Astrocyte (in vitro differentiated cells and primary cell): Measurements from ENCODE around the gene TSPEAR.
A peak's percentile ranks its signal among the peaks of the same experiment; 100 is the strongest.

Experiments used
- EZH2 ChIP-seq: IDR thresholded peaks from 2 replicates; pipeline ENCODE4 v1.6.1; 2012; ENCODE audit warnings: mild to moderate bottlenecking, low read length, inconsistent platforms; ENCODE audit not compliant: insufficient read depth
- TF ChIP-seq, protein P1 (sequence below): IDR thresholded peaks from 2 replicates; pipeline ENCODE4 v1.5.1; 2011; ENCODE audit warnings: low read depth, mild to moderate bottlenecking, inconsistent platforms, low read length, moderate library complexity; ENCODE audit not compliant: insufficient read depth

DNA sequence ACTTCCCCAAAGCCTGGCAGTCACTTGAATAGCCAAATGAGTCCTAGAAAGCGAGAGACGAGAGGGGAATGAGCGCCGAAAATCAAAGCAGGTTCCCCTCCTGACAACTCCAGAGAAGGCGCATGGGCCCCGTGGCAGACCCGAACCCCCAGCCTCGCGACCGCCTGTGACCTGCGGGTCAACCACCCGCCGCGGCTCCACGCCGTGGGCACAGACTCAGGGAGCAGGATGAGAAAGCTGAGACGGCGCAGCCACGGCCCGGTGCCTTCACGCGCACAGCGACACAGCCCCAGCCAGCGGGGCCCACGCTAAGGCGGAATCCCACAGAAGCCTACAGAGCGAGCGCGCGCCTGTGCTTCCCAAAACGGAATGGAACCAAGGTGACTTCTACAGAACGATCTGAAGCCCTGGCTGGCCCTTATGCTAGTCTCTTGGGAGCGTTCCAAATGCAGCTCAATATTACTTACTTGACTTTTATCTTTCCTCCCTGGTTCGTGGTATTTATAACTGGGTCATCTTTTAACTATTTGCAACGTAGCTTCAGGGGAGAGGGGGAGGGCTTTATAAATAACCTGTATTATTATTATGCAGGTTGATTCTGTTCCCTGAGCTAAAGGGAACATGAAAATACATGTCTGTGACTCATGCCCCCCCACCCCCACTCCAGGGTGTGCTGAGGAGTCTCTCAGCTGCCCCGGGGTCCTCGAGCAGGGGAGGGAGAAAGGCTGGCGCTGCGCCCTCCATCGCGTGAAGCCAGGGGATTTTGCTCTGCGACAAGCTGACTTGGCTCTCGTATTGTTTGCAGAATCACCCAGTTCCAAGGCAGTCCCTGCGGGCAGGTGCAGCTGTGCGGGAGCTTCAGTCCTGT lies 1.7 kb downstream of the TSPEAR start:
- TF ChIP-seq, protein P1, sequence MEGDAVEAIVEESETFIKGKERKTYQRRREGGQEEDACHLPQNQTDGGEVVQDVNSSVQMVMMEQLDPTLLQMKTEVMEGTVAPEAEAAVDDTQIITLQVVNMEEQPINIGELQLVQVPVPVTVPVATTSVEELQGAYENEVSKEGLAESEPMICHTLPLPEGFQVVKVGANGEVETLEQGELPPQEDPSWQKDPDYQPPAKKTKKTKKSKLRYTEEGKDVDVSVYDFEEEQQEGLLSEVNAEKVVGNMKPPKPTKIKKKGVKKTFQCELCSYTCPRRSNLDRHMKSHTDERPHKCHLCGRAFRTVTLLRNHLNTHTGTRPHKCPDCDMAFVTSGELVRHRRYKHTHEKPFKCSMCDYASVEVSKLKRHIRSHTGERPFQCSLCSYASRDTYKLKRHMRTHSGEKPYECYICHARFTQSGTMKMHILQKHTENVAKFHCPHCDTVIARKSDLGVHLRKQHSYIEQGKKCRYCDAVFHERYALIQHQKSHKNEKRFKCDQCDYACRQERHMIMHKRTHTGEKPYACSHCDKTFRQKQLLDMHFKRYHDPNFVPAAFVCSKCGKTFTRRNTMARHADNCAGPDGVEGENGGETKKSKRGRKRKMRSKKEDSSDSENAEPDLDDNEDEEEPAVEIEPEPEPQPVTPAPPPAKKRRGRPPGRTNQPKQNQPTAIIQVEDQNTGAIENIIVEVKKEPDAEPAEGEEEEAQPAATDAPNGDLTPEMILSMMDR = no peak
- peak; percentile 65 for TF ChIP-seq EZH2
